NB4 (cell line): ENCODE measurements around the gene PAK1.

Experiments used
- DNase-seq: peaks from one replicate; pipeline ENCODE4 v3.0.0; 2010; ENCODE audit warnings: low read depth
- H3K4me3 ChIP-seq: one replicate; pipeline ENCODE4 v1.5.1; 2011; ENCODE audit warnings: mild to moderate bottlenecking, low read depth, low read length, moderate library complexity
- MYC ChIP-seq: IDR thresholded peaks from 2 replicates; pipeline ENCODE4 v1.6.1; 2011; ENCODE audit warnings: low read depth, low read length
- POLR2A ChIP-seq: IDR thresholded peaks from 2 replicates; pipeline ENCODE4 v1.6.1; 2011; ENCODE audit warnings: mild to moderate bottlenecking; ENCODE audit not compliant: insufficient read length; ENCODE audit errors: extremely low read depth
- TF ChIP-seq, protein P1 (sequence below): IDR thresholded peaks from one replicate; pipeline ENCODE4 v1.5.1; 2012; ENCODE audit warnings: low read depth, low read length
- TF ChIP-seq, protein P2 (sequence below): IDR thresholded peaks from 2 replicates; pipeline ENCODE4 v1.6.1; 2011; ENCODE audit warnings: low read depth, low read length

PAK1 gene

DNA sequence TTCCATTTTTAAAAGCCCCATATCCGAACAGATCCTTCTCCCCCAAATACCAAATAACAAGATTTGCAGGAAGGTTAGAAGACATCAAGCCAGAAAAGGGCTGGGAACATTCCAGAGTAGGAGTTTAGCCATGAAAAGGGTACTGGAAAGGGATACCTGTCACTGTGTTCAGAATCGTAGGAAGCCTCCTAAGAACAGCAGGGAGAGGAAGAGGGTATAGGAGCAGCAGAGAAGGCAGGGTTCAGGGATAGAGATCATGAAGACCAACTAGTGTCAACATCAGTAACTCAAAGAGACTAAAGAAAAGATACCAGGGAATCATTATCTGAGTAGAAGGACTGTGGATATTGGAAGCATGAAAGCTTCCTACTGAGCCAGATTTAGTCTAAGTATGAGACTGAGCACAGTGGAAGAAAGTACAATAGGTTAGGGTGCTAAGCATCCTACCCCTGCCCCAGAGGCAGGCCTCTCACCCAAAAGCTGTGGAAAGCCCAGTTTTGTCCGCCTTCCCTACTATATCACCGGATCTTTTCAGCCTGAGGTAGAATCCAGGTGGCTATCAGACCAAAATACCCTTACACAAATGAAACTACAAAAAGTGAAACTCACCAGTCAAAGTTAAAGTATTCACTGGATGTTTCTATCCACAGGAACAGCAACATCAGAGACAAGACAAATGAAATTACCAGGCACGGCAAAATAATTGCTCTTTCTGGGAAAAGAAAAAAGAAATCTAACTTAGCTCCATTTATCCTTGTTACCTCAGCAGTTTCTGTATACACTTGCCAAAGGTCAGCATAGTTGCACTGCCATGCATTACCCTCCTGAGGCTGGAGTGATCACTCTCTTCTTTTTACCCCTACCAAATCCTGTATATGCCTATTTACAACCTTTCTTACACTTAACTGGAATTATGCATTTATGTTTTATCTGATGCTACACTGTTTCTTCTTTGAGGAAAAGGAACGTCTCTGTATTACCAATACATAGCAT is 189.1 kb downstream of the PAK1 start:
- no peak for TF ChIP-seq MYC
- no peak for TF ChIP-seq POLR2A
- TF ChIP-seq, protein P1, sequence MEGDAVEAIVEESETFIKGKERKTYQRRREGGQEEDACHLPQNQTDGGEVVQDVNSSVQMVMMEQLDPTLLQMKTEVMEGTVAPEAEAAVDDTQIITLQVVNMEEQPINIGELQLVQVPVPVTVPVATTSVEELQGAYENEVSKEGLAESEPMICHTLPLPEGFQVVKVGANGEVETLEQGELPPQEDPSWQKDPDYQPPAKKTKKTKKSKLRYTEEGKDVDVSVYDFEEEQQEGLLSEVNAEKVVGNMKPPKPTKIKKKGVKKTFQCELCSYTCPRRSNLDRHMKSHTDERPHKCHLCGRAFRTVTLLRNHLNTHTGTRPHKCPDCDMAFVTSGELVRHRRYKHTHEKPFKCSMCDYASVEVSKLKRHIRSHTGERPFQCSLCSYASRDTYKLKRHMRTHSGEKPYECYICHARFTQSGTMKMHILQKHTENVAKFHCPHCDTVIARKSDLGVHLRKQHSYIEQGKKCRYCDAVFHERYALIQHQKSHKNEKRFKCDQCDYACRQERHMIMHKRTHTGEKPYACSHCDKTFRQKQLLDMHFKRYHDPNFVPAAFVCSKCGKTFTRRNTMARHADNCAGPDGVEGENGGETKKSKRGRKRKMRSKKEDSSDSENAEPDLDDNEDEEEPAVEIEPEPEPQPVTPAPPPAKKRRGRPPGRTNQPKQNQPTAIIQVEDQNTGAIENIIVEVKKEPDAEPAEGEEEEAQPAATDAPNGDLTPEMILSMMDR: no peak
- TF ChIP-seq, protein P2, sequence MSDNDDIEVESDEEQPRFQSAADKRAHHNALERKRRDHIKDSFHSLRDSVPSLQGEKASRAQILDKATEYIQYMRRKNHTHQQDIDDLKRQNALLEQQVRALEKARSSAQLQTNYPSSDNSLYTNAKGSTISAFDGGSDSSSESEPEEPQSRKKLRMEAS: no peak
- DNase-seq: no peak
- no peak overlapping the region for H3K4me3 ChIP-seq

DNA sequence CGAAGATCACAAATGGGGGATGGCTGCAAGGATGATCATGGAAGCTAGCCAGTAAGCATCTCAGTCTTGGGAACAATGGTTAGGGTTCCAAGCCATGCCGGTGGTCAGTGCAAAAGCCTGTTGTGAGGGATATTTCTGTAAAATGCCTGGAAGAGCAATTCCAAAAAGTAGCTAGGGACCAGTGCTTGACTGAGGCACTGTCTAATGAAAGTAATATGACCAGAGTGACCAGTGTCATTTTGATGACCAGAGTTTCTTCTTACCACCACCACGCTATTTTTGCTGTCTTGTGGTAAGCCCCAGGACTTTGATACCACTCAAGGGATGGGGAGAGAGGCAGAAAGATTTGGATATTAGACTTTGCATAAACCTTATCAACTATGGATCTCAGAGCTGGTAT is 190.8 kb downstream of the PAK1 start:
- TF ChIP-seq, protein P1: no peak
- TF ChIP-seq MYC (no peak), POLR2A (no peak)
- TF ChIP-seq, protein P2: no peak
- DNase-seq: no peak
- H3K4me3 ChIP-seq: no peak overlapping the region

DNA sequence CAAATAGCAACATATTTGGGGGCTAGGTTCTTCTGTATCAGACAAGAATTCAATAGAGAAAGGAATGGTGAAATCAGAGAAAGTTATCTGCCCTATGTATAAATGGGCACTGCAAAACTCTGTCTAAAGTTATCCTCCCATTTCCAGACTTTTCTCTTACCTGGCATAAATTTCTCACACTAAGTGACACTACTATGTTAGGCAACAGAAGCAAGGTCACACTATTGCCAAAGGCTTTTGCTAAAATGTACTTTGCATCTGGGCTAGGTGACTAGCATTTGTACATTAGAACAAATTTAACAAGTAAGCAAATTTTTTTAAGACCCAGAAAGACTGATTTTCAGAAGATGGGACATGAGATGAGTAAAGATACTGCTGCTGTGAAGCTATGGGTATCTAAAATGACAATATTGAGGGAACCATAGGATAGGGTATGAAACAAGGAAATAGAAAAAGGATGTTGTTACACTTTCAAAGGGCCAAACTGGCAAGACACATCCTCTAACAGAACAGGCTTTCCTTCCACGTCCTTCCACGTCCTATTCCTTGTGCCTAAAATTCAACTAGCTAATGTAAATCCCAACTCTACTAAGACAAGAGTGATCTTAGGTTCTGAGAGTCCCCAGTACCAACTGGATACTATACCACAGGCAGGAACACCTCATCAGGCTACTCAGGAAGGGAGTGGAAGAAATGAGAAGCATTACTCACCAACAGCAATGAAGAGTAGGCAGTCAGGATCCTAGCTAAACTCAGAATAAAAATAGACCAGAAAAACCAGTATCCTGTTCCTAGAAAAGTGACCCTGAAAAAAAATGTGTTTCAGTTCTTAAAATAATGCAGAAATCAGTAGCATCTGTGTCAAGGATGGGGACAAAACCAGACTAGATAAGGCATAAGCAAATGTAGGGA is 195.0 kb downstream of the PAK1 start:
- TF ChIP-seq POLR2A (no peak), MYC (no peak)
- TF ChIP-seq, protein P2: no peak
- TF ChIP-seq, protein P1: no peak
- no peak for DNase-seq
- H3K4me3 ChIP-seq: no peak overlapping the region

DNA sequence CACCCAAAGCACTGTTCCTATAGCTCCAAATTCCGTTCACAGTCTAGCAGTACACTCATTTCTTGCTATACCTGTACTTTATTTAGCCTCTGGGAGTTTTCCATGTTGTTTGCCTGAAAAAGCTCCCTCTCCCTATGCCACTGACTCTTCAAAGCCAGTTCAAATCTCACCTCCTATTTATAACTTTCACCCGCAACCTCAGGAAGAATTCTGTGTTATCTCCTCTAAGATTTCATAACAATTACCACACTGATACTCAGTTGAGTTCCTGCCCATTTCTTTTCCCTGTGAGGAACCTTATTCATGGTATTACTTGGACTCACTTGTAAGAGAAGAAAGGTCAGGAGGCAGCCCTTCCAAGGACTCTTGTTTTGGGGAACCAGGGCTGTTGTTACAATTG is 197.6 kb downstream of the PAK1 start:
- TF ChIP-seq POLR2A (no peak), MYC (no peak)
- TF ChIP-seq, protein P1: no peak
- TF ChIP-seq, protein P2: no peak
- DNase-seq: no peak

More for the DNA sequence above, 197.6 kb downstream of the PAK1 start:
- H3K4me3 ChIP-seq: no peak overlapping the region
